ENCODE data around the gene BAIAP2. TPM values are rescaled to one million over a fixed set of nuclear protein-coding genes. Genes with fewer than 3 reads are reported as not detected.

The BAIAP2 gene
- total and polyA plus RNA-seq, 10 of the 15 experiments (the other 5 are each of a cell fraction or from before 2014, with no cell fraction given) = 0.15 to 1.2 (median 0.46) TPM; not detected in 2

GRCh38 chr17:81065500-81065899, 30.5 kb downstream of the BAIAP2 start:
- 39% methylated on average over 10 of the region's 10 CpGs for WGBS (ENCODE audit: insufficient coverage, insufficient replicate concordance, low lambda C conversion rate, missing lambda C conversion rate)
- intact Hi-C loops (cut with micrococcal nuclease; ENCODE audit: unreplicated experiment) = no loop called here
- no peak for FAIRE-seq

More at GRCh38 chr17:81065500-81065899, 30.5 kb downstream of the BAIAP2 start:
- Histone ChIP-seq H3K27ac (ENCODE audit: control insufficient read depth, insufficient read depth) (no peak overlapping the region), H3K79me2 (ENCODE audit: control insufficient read depth, insufficient read depth, low read length) (no peaks in the 10 kb centered on the region), H3K4me1 (ENCODE audit: control insufficient read depth, insufficient read depth, low read length) (no peaks in the 10 kb centered on the region), H3K9ac (ENCODE audit: control insufficient read depth, insufficient read depth, low read length) (no peak overlapping the region), H4K20me1 (ENCODE audit: control insufficient read depth, insufficient read depth) (0 out of 2 replicates have a peak, but pooled peaks cover 3% of the 10 kb centered on the region), H3K9me3 (replicated peaks; ENCODE audit: control insufficient read depth, insufficient read depth, low read length) (no peaks in the 10 kb centered on the region), H2AFZ (ENCODE audit: control insufficient read depth, low read depth, low read length) (no peak overlapping the region), H3K36me3 (ENCODE audit: control insufficient read depth in 2 of 2, insufficient read depth in 2 of 2, low read length in 1 of 2) (no peaks in the 10 kb centered on the region), H3K27me3 (replicated peaks in 1 of 2; ENCODE audit: control insufficient read depth in 2 of 2, insufficient read depth in 2 of 2, low read length in 1 of 2) (peaks cover 0 to under 1% of the 10 kb centered on the region in 2 experiments; a peak in 2 of 4 replicates), H3K4me3 (no peak overlapping the region), H3K4me2 (ENCODE audit: control insufficient read depth, insufficient read depth) (no peak overlapping the region)
- in situ Hi-C loops (cut with MboI) = no loop called here
- no peak for TF ChIP-seq NFYB (IDR thresholded peaks at IDR 0.05; ENCODE audit: insufficient read depth, low read depth, low read length)
- TF ChIP-seq ZNF207 (IDR thresholded peaks at IDR 0.05; ENCODE audit: borderline replicate concordance) = no peak
- no peak for TF ChIP-seq KAT2A (conservative IDR thresholded peaks at IDR 0.05; ENCODE audit: control insufficient read depth, low read depth, low read length)
- no peak for TF ChIP-seq TCF7 (IDR thresholded peaks at IDR 0.05; ENCODE audit: borderline replicate concordance)
- no peak for TF ChIP-seq KLF5 (IDR thresholded peaks at IDR 0.05; ENCODE audit: partially characterized antibody)
- TF ChIP-seq RFX5 (IDR thresholded peaks at IDR 0.05; ENCODE audit: low read depth, low read length) = no peak
- no peak for TF ChIP-seq ZNF217 (IDR thresholded peaks at IDR 0.05)
- TF ChIP-seq CEBPZ (IDR thresholded peaks at IDR 0.05; ENCODE audit: low read depth, low read length) = no peak
- no peak for TF ChIP-seq WRNIP1 (IDR thresholded peaks at IDR 0.05; ENCODE audit: borderline replicate concordance, low read depth, low read length)
- no peak for TF ChIP-seq JUND (IDR thresholded peaks at IDR 0.05; ENCODE audit: low read depth, low read length)
- TF ChIP-seq CREB1 (IDR thresholded peaks at IDR 0.05; ENCODE audit: low read depth) = no peak
- TF ChIP-seq SMC3 (IDR thresholded peaks at IDR 0.05; ENCODE audit: borderline replicate concordance, low read length) = no peak
- TF ChIP-seq CREM (IDR thresholded peaks at IDR 0.05; ENCODE audit: low read depth) = no peak
- TF ChIP-seq, protein P1, sequence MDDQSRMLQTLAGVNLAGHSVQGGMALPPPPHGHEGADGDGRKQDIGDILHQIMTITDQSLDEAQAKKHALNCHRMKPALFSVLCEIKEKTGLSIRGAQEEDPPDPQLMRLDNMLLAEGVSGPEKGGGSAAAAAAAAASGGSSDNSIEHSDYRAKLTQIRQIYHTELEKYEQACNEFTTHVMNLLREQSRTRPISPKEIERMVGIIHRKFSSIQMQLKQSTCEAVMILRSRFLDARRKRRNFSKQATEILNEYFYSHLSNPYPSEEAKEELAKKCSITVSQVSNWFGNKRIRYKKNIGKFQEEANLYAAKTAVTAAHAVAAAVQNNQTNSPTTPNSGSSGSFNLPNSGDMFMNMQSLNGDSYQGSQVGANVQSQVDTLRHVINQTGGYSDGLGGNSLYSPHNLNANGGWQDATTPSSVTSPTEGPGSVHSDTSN (IDR thresholded peaks at IDR 0.05; ENCODE audit: insufficient replicate concordance, low read depth, low read length) = no peak
- no peak for TF ChIP-seq ZSCAN29 (IDR thresholded peaks at IDR 0.05)
- TF ChIP-seq TBL1XR1 (IDR thresholded peaks at IDR 0.05; ENCODE audit: low read depth, low read length) = no peak
- TF ChIP-seq, protein P2, sequence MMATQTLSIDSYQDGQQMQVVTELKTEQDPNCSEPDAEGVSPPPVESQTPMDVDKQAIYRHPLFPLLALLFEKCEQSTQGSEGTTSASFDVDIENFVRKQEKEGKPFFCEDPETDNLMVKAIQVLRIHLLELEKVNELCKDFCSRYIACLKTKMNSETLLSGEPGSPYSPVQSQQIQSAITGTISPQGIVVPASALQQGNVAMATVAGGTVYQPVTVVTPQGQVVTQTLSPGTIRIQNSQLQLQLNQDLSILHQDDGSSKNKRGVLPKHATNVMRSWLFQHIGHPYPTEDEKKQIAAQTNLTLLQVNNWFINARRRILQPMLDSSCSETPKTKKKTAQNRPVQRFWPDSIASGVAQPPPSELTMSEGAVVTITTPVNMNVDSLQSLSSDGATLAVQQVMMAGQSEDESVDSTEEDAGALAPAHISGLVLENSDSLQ (IDR thresholded peaks at IDR 0.05) = no peak
- TF ChIP-seq PML (IDR thresholded peaks at IDR 0.05; ENCODE audit: low read length) = no peak
- SMC1A ChIA-PET (ENCODE audit: uncharacterized antibody, unreplicated experiment) = no interaction called here
- POLR2A ChIA-PET = no interaction called here
- CTCF ChIA-PET = interaction anchor here (1.3 kb wide), 1 partner anchor 42 kb away, joined by 4 read pairs; no protein-coding TSS in a partner anchor
- ATAC-seq = no peak
- DNase-seq (ENCODE audit: low read depth, low spot score) = no peak
- BruUV-seq (replicated peaks) = no TSS peak
- RAD21 ChIA-PET (ENCODE audit: unreplicated experiment) = no interaction called here
